HG03342 (cell line): ENCODE measurements around the gene SASH1.

ENCODE experiments used
- ATAC-seq: cut with Tn5 transposase; IDR thresholded peaks from one replicate; pipeline ENCODE4 v1.9.1; 2021; ENCODE audit warnings: mild to moderate bottlenecking, moderate library complexity; ENCODE audit not compliant: unreplicated experiment

Gene SASH1

GRCh38 chr6:148398678-148399077 lies 56.0 kb downstream of the SASH1 start:
- ATAC-seq = no peak

- ATAC-seq = no peak
Measured at GRCh38 chr6:148401571-148401970, 58.9 kb downstream of the SASH1 start.

GRCh38 chr6:148404456-148405054 lies 61.9 kb downstream of the SASH1 start:
- ATAC-seq = no peak

- no peak for ATAC-seq
Measured at GRCh38 chr6:148405894-148406293, 63.3 kb downstream of the SASH1 start.

GRCh38 chr6:148406579-148407371 lies 64.1 kb downstream of the SASH1 start:
- no peak for ATAC-seq

GRCh38 chr6:148407372-148407771 lies 64.7 kb downstream of the SASH1 start:
- no peak for ATAC-seq

GRCh38 chr6:148413321-148414091 lies 70.9 kb downstream of the SASH1 start:
- ATAC-seq = no peak

GRCh38 chr6:148414092-148414489 lies 71.5 kb downstream of the SASH1 start:
- ATAC-seq = no peak

- ATAC-seq = no peak
Measured at GRCh38 chr6:148414836-148415235, 72.2 kb downstream of the SASH1 start.

- no peak for ATAC-seq
Measured at GRCh38 chr6:148415511-148416260, 73.0 kb downstream of the SASH1 start.

- no peak for ATAC-seq
Measured at GRCh38 chr6:148416330-148416965, 73.8 kb downstream of the SASH1 start.

GRCh38 chr6:148417045-148417444 lies 74.4 kb downstream of the SASH1 start:
- no peak for ATAC-seq

- ATAC-seq = no peak
Measured at GRCh38 chr6:148419430-148419829, 76.8 kb downstream of the SASH1 start.

GRCh38 chr6:148422085-148422484 lies 79.4 kb downstream of the SASH1 start:
- no peak for ATAC-seq

GRCh38 chr6:148423133-148423532 lies 80.5 kb downstream of the SASH1 start:
- no peak for ATAC-seq

GRCh38 chr6:148423601-148424270 lies 81.1 kb downstream of the SASH1 start:
- ATAC-seq = no peak

- no peak for ATAC-seq
Measured at GRCh38 chr6:148425443-148425842, 82.8 kb downstream of the SASH1 start.

- ATAC-seq = no peak
Measured at GRCh38 chr6:148426317-148426977, 83.8 kb downstream of the SASH1 start.

- no peak for ATAC-seq
Measured at GRCh38 chr6:148427333-148427732, 84.7 kb downstream of the SASH1 start.

GRCh38 chr6:148429423-148429822 lies 86.8 kb downstream of the SASH1 start:
- no peak for ATAC-seq
